Medulla oblongata (tissue), 1 donor: ENCODE data around the gene B9D1.

ENCODE experiments used
- DNase-seq: peaks from one replicate; pipeline ENCODE4 v3.0.0-alpha.2; 2015; ENCODE audit errors: extremely low spot score

Gene B9D1

DNA sequence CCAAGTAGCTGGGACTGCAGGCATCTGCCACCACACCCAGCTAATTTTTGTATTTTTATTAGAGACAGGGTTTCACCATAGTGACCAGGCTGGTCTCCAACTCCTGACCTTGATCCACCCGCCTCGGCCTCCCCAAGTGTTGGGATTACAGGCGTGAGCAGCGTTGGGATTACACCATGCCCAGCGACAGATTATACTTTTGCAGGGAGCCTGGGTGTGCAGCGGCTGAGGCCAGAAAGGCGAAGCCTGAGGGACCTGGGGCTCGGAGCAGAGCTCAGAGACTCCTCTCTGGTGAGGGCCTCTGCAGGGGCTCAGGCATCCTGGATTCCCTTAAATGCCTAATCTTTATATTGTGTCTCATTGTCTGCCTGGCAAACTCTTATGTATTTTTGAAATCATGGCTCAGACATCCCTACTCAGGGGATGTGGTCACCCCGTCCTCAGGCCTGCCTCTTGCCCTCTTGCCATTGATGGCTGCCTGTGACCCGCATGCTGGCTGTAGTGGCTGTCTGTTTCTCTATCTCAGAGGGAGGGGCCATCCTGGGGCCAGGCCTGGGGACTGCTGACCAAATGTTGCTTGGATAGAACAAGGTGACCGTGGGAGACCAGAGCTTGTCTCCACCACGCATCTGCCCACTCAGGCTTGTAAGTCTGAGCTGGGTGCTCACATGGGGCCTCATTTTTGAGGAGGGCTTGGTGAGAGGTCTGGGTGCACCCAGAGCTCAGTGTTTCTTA, 42.6 kb downstream of the B9D1 start:
- no peak for DNase-seq

GRCh38 chr17:19318611-19319010, 43.9 kb downstream of the B9D1 start:
- no peak for DNase-seq

- peak; percentile 97 for DNase-seq
Measured at GRCh38 chr17:19317359-19318095, 45.0 kb downstream of the B9D1 start.

GRCh38 chr17:19316761-19317358, 45.7 kb downstream of the B9D1 start:
- no peak for DNase-seq

- DNase-seq = no peak
Measured at GRCh38 chr17:19315104-19315503, 47.4 kb downstream of the B9D1 start.

DNA sequence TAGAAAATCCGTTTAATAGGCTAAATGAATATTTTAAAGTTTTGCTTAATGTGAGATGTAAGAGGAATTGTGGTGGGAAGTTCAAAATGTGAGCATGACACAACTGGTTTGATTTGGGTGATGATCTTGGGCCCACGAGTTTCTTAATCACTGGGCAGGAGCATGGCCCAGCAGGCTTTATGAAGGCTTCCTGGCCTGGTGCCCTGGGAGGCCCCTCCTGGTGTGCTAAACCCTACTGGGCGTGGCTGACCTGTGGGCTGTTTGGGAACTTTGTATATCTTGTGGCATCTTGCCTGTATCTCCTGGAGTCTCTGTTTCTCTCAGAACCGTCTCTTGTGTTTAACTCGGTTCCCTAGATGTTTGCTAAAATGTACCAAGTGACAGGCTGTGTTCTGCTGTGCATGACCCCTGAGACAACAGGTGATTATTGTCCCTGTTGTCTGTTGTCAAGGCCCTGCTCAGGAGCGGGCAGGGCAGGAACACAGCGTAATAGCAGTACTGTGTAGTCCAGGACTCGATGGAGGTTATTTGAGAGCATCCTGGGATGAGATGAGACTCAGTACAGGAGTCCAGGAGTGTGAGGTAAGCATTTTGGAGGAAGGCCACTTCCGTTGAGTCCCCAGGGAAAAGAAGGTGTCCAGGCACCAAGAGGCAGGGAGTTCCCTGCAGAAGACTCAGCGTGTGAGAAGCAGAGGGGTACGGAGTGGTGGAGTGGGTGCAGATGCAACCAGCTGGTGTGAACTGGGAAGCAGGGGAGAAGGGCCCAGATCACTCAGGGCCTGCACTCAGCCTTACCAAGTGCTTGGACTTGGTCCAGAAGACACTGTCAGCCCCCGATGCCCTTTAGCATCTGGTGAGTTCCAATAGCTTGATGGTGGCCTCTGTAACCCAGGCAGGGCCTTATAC, 48.5 kb downstream of the B9D1 start:
- DNase-seq = no peak

DNA sequence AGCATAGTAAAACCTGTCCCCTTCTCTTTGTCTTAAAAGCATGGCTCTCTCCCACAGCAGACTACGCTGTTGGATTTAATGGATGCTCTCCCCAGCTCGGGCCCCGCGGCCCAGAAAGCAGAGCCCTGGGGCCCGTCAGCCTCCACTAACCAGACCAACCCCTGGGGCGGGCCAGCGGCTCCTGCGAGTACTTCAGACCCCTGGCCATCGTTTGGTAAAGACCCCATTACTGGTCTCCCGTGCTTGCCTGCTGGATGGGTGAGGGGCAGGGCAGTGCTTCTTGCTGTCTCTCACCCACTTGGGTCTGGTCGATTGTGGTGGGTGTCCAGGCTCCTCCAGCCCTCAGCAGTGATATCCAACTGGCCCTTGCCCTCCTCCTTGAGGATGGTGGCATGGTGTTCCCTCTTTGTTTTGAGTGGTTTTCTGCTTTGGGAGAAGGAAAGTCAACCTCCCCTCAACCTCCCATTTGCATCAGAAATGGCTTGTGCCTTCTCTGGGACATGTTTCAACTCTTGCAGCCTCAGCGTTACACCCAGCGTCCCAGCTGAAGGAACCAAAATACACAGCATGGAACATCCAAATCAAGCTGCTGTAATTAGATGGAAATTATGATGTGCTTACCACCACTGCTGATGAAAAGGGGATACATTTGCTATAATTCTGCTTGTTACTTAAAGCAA, 49.3 kb downstream of the B9D1 start:
- DNase-seq = no peak

DNA sequence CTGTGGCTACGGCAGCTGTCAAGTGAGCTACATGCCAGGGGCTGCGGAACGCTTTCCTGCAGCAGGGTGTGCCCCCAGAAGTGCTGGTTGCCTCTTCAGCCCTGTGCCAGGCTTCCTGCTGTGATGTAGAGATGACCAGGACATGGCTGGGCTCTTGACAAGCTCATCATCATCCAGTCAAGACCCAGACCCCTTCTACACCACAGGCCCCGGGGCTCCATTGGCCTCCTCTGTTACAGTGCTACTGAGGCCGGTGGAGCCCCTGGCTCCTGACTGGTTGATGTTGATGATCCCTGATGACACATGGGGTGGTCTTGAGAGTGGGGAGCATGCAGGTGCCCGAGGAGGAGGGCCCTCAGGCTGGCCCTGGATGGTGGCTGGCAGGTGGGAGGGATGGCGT, 50.1 kb downstream of the B9D1 start:
- DNase-seq = no peak

DNA sequence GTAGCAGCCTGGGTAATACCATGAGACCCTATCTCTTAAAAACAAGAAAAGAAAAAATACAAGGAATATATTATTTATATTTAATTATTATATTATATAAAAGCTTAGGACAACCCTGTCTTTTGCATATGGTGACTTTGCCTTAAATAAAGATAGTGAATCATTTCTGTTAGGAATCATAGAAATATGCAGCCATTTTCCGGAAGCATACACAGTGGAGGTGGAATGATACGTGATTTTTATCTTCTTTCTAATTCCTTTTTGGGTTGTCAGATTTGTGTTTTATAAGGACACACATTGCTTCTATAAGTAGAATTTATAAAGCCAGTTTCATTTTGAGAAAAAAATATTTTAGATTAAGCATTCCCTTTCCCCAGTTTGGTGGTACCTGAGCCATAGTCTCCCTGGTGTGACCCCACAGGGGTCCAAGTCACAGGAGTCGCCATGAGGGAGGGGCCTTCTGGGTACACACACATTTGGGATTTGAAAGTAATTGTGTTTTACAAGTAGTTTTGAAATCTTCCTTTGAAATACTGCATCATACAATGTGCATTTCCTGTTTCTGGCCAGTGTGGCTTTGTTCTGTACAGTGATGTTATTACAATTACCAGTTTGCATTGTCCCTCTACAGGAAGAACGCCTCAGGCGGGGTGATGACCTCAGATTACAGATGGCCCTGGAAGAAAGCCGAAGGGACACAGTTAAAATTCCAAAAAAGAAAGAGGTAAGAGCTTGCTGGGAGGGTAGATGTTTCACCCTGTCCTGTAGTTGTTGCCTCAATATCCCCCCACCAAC, 50.9 kb downstream of the B9D1 start:
- no peak for DNase-seq

GRCh38 chr17:19311016-19311415, 51.5 kb downstream of the B9D1 start:
- no peak for DNase-seq

GRCh38 chr17:19310151-19310550, 52.4 kb downstream of the B9D1 start:
- DNase-seq = no peak

GRCh38 chr17:19309701-19310100, 52.8 kb downstream of the B9D1 start:
- DNase-seq = no peak

DNA sequence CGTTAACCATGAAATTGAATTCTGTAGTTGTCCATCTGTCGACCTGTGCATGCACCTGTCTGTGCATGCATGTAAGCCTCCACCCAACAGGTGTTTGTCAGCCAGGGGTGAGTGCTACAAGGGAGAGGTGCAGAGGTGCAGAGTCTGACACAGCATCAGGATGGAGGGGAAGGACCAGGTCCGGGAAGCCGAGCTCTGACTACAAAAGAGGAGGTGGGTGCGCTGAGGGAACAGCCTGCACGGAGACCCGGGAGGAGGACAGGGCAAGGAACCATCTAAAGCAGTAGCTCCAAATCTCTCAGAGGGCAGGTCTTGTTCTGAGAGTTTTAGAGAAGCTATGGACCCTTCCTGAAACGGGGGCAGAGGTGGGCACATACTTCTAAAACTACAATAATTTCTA, 54.1 kb downstream of the B9D1 start:
- DNase-seq = no peak

DNA sequence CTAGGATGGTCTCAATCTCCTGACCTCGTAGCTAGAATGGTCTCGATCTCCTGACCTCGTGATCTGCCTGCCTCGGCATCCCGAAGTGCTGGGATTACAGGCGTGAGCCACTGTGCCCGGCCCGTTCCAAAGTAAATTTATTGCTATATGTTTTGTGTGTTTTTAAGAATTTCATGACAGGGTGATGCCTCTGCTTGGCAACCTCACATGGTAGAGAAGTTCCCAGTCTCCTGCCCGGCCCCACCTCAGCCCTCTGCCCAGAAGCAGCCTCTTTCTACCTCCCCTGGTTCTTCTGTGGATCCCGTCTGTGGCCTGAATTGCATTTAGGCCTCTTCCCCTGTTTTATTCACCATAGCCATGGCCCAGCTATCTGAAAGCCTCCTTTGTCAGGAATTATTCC, 55.0 kb downstream of the B9D1 start:
- DNase-seq = no peak

DNA sequence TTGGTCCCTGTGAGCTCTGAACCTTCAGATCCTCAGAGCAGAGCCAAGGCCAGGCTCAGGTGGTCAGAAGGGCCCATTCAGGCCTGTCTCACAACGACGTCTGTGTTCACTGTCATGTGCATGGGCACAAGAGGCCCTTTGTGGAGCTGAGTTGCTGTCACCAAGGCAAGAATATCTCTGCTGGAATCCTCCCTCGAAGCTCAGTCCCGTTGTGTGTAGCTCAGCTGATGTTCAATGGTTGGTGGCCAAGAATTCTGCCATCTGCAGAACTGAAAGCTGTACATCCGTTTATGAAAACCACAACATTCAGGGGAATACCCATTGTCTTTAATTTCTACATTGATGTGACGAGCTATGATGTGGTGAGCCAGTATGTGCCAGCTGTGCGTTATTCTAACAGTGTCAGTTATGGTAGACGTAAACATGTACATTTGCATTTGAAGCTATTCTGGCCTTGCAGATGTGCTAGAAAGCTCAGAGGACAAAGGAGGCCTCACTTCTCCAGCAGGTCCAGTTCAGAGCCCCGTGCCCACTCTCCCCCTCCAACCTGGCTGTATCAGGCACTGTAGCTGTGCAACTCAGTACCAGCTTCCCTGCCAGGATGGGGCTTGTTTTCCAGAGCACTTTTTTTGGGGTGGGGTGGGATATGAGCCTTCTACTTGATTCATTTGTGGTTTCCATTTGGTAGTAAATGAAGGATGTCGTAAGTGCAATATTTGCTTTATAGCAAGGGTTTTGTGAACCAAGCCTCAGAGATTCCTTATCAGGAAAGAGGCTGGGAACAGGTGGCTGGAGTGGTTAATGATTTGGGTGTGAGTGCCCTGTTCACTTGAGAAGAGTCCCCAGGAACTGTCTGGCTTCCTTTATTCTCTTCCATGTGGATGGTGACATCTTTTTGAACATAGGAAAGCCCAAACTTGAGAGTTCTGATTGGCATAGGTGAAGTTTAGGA, 56.1 kb downstream of the B9D1 start:
- DNase-seq = peak; percentile 97

- DNase-seq = no peak
Measured at GRCh38 chr17:19305761-19306159, 56.8 kb downstream of the B9D1 start.

DNA sequence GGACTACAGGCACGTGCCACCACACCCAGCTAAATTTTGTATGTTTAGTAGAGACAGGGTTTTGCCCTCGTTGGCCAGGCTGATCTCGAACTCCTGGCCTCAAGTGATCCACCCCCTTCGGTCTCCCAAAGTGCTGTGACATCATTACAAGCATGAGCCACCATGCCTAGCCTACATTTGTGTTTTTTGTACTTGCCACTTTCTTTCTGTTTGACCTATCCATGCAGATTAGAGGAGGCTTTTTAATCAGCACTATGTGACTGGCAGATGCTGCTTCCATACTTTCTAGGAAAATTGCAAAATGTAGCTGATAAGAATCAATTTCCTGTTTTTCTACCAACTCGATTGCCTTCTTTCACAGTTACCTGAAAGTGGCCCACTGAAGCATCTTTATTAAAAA, 57.3 kb downstream of the B9D1 start:
- DNase-seq = no peak

DNA sequence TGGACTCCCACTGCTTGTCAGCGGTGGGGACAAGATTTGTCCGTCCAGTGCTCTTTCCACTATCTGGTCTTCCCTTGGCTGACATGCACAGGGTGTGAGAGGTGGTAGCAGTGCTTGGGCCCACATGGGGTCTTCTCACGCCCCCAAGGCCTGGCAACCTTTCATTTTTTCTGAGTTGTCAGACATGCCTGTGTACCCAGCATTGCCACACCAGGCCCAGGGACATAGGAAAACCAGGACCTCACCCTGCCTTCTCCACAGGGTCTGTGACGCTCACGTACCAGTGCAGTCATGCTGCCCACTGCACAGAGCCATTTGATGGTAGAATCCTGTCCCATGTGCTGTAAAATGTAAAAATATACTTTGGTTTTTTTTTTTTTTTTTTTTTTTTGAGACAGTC, 57.8 kb downstream of the B9D1 start:
- no peak for DNase-seq

DNA sequence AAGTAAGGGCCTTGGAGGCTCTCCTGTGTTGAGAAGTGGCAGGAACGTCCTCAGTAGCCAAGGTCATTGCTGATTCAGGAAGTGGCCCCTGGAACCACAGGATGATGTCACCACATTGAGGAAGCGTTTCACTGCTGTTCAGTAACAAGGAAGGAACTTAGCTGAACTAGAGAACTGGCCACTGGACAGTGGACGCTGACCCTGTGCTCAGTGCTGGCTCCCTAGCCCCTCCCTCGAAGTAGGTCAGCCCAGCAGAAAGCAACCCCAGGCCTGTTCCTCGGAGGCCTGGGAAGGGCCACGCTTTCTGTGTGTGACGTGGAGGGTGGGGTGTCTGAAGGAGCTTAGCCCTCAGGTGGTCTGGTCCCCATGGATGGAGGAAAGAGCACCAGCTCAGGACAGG, 58.3 kb downstream of the B9D1 start:
- DNase-seq = peak; percentile 85
